ENCODE data around the gene HAS3.
"Not testable (repeated sequence)": the region's sequence is repeated elsewhere in the genome, so short reads cannot be mapped to it uniquely, and the experiment has no call there.

HAS3 gene

GRCh38 chr16:69118468-69118867, 13.0 kb downstream of the HAS3 start:
- DNase-seq = no peak

- no peak for DNase-seq
These were observed 13.5 kb downstream of the HAS3 start for GRCh38 chr16:69118994-69119393.

- no peak for DNase-seq
These were observed 14.1 kb downstream of the HAS3 start for GRCh38 chr16:69119536-69119935.

- no peak for DNase-seq
These were observed 14.7 kb downstream of the HAS3 start for GRCh38 chr16:69120096-69120664.

- DNase-seq = peak; percentile 11
These were observed 18.5 kb downstream of the HAS3 start for GRCh38 chr16:69123910-69124309.

- DNase-seq = not testable (repeated sequence)
These were observed 19.0 kb downstream of the HAS3 start for GRCh38 chr16:69124406-69124805.

GRCh38 chr16:69124961-69125360, 19.5 kb downstream of the HAS3 start:
- DNase-seq = not testable (repeated sequence)

GRCh38 chr16:69126221-69126620, 20.8 kb downstream of the HAS3 start:
- no peak for DNase-seq

- not testable (repeated sequence) for DNase-seq
These were observed 21.3 kb downstream of the HAS3 start for GRCh38 chr16:69126801-69127200.

GRCh38 chr16:69127966-69128510, 22.6 kb downstream of the HAS3 start:
- no peak for DNase-seq

GRCh38 chr16:69130461-69130860, 25.0 kb downstream of the HAS3 start:
- no peak for DNase-seq

- no peak for DNase-seq
These were observed 25.9 kb downstream of the HAS3 start for GRCh38 chr16:69131167-69131838.

GRCh38 chr16:69131839-69132423, 26.5 kb downstream of the HAS3 start:
- DNase-seq = no peak

- no peak for DNase-seq
These were observed 27.2 kb downstream of the HAS3 start, which contains the start of the genes CHTF8 and UTP4 for GRCh38 chr16:69132424-69133252. TSS of gene CHTF8 (minus strand) at chr16:69132588. CDS start at chr16:69121458, 11,130 bp downstream. TSS of gene UTP4 (plus strand) at chr16:69132649. CDS start at chr16:69133460, 811 bp downstream.

GRCh38 chr16:69133373-69133954, 28.0 kb downstream of the HAS3 start:
- no peak for DNase-seq

GRCh38 chr16:69138608-69139007, 33.2 kb downstream of the HAS3 start:
- no peak for DNase-seq

- not testable (repeated sequence) for DNase-seq
These were observed 34.0 kb downstream of the HAS3 start for GRCh38 chr16:69139464-69139863.

- no peak for DNase-seq
These were observed 35.6 kb downstream of the HAS3 start for GRCh38 chr16:69141014-69141413.

GRCh38 chr16:69141936-69142335, 36.5 kb downstream of the HAS3 start:
- no peak for DNase-seq

- no peak for DNase-seq
These were observed 37.7 kb downstream of the HAS3 start for GRCh38 chr16:69143116-69143515.

- DNase-seq = no peak
These were observed 40.2 kb downstream of the HAS3 start for GRCh38 chr16:69145658-69146057.

- not testable (repeated sequence) for DNase-seq
These were observed 44.2 kb downstream of the HAS3 start for GRCh38 chr16:69149621-69150020.
